CD4-positive, alpha-beta T cell (primary cell): ENCODE results near the gene ACACA. TPM values are rescaled to one million over a fixed set of nuclear protein-coding genes. Genes with fewer than 3 reads are reported as not detected.

ENCODE experiments used
- ATAC-seq: fragments of 200-7000 bp; cut with Tn5 transposase; one replicate; pipeline ENCODE4 v1.10.0; 2022; ENCODE audit warnings: mild to moderate bottlenecking; ENCODE audit not compliant: poor library complexity
- CTCF ChIA-PET: fragments of 350-600 bp; sonication (Branson Sonifier 250); formaldehyde crosslinking; loops from one replicate; lab custom pipeline; 2021; ENCODE audit warnings: antibody characterized with exemption, inconsistent platforms; lab: Charles Lee
- POLR2A ChIA-PET: fragments of 350-600 bp; sonication (Branson Sonifier 250); formaldehyde crosslinking; loops from one replicate; lab custom pipeline; 2021; ENCODE audit warnings: antibody characterized with exemption, inconsistent platforms; lab: Charles Lee
- DNase-seq, 14 experiments: peaks; one replicate each; pipeline ENCODE4 v3.0.0-alpha.2; 2013 to 2020; ENCODE audit warnings: mixed read lengths in 2 of 14
- H3K27ac ChIP-seq, 2 donors: one replicate each; pipeline versions ENCODE4 v1.5.1 to v1.7.0; 2013; ENCODE audit warnings: low read length in 2 of 2, low read depth in 1 of 2, mild to moderate bottlenecking in 1 of 2
- H3K27me3 ChIP-seq, 2 experiments: 1 replicate in 1 of 2; 2 replicates in 1 of 2; pipeline versions ENCODE4 v1.6.1 to v1.7.0; 2013; ENCODE audit warnings: low read length in 2 of 2, control low read depth in 1 of 2, mild to moderate bottlenecking in 1 of 2, moderate library complexity in 1 of 2; ENCODE audit not compliant: insufficient read depth in 2 of 2, control insufficient read depth in 1 of 2
- H3K36me3 ChIP-seq: one replicate; pipeline ENCODE4 v1.6.1; 2013; ENCODE audit warnings: low read length, control low read depth; ENCODE audit not compliant: insufficient read depth
- H3K4me1 ChIP-seq: one replicate; pipeline ENCODE4 v1.6.1; 2013; ENCODE audit warnings: low read length, control low read depth; ENCODE audit not compliant: insufficient read depth
- H3K4me3 ChIP-seq: one replicate; pipeline ENCODE4 v1.5.1; 2013; ENCODE audit warnings: mild to moderate bottlenecking, low read length, moderate library complexity
- H3K9me3 ChIP-seq, 2 experiments: 1 replicate in 1 of 2; 2 replicates in 1 of 2; pipeline versions ENCODE4 v1.6.1 to v1.7.0; 2013; ENCODE audit warnings: low read length in 2 of 2, mild to moderate bottlenecking in 2 of 2, control low read depth in 1 of 2, moderate library complexity in 1 of 2; ENCODE audit not compliant: control insufficient read depth in 1 of 2, insufficient read depth in 1 of 2
- H3K27ac Mint-ChIP-seq: one replicate; pipeline ENCODE4 v1.8.0; 2020; ENCODE audit warnings: mixed read lengths
- H3K27me3 Mint-ChIP-seq: one replicate; pipeline ENCODE4 v1.8.0; 2021; ENCODE audit warnings: mixed read lengths
- H3K36me3 Mint-ChIP-seq: one replicate; pipeline ENCODE4 v1.8.0; 2021; ENCODE audit warnings: low read depth, mixed read lengths
- H3K4me1 Mint-ChIP-seq: one replicate; pipeline ENCODE4 v1.8.0; 2021; ENCODE audit warnings: low read depth, mixed read lengths
- H3K4me3 Mint-ChIP-seq: one replicate; pipeline ENCODE4 v1.8.0; 2020; ENCODE audit warnings: mild to moderate bottlenecking, mixed read lengths
- H3K9me3 Mint-ChIP-seq: one replicate; pipeline ENCODE4 v1.8.0; 2020; ENCODE audit warnings: mixed read lengths
- intact Hi-C, 2 experiments: fragments of 100-400 bp; cut with DNase I in 1 of 2; cut with micrococcal nuclease in 1 of 2; formaldehyde crosslinking; loops; one replicate each; pipeline versions ENCODE4 v1.15.1 to v1.9.0; 2023 to 2025; cut with DNase I, micrococcal nuclease
- total RNA-seq, 174 experiments: library from RNA in 2 of 174; stranded (reverse) in 2 of 174; gene quantifications; one replicate each; pipeline ENCODE4 v1.2.3 and lab custom pipeline; 2021 to 2026
- TF ChIP-seq, protein P1 (sequence below): fragments of 200-600 bp; IDR thresholded peaks from one replicate; pipeline ENCODE4 v1.8.0; 2022; ENCODE audit warnings: antibody characterized with exemption, mild to moderate bottlenecking

Gene ACACA
- total RNA-seq, 2 experiments from 2014 or later = 26.0 to 28.9 TPM

DNA sequence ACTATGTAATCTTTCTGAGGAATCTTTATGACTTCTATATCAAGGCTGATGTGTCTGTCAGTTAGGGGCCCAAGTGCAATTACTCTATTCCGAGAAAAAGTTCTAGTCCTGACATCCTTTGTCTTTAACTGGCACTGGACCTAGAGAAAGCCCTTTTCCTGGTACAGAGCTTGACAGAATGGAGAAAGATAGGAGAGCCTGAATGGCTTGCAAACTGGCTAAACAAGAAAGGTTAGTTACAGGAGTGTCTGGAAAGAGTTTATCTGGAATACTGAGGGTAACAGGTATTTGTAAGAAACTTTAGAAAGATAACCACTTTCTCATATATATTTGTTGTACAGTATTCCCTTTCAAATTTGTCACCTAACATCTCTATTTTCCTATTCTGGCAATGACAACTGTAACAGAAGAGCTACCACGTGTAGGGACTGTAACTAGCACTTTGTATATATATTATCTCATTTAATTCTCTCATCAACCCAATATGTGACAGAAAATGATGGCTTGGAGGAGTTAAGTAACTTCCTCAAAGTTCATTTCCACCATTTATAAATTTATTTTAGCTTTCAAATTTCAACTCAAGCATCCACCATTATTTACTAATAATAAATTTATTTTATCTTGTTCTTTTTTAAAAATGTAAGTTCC, 128.3 kb downstream of the ACACA start:
- peaks cover 75% of the 10 kb centered on the region for H3K36me3 Mint-ChIP-seq
- peaks cover 23% of the 10 kb centered on the region for H3K36me3 ChIP-seq
- no peaks in the 10 kb centered on the region for H3K4me1 ChIP-seq
- POLR2A ChIA-PET = no interaction called here
- CTCF ChIA-PET = interaction anchor here (0.6 kb wide), 1 partner anchor 1708 kb away, joined by 4 read pairs; no protein-coding TSS in a partner anchor
- no peak overlapping the region for H3K27ac ChIP-seq
- H3K27me3 ChIP-seq = no peaks in the 10 kb centered on the region
- no peaks in the 10 kb centered on the region for H3K9me3 Mint-ChIP-seq
- H3K4me3 Mint-ChIP-seq = no peak overlapping the region
- H3K4me3 ChIP-seq = no peak overlapping the region
- TF ChIP-seq, protein P1, sequence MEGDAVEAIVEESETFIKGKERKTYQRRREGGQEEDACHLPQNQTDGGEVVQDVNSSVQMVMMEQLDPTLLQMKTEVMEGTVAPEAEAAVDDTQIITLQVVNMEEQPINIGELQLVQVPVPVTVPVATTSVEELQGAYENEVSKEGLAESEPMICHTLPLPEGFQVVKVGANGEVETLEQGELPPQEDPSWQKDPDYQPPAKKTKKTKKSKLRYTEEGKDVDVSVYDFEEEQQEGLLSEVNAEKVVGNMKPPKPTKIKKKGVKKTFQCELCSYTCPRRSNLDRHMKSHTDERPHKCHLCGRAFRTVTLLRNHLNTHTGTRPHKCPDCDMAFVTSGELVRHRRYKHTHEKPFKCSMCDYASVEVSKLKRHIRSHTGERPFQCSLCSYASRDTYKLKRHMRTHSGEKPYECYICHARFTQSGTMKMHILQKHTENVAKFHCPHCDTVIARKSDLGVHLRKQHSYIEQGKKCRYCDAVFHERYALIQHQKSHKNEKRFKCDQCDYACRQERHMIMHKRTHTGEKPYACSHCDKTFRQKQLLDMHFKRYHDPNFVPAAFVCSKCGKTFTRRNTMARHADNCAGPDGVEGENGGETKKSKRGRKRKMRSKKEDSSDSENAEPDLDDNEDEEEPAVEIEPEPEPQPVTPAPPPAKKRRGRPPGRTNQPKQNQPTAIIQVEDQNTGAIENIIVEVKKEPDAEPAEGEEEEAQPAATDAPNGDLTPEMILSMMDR = no peak
- H3K27me3 Mint-ChIP-seq = no peaks in the 10 kb centered on the region
- H3K4me1 Mint-ChIP-seq = no peaks in the 10 kb centered on the region
- ATAC-seq = no peak
- no peaks in the 10 kb centered on the region for H3K9me3 ChIP-seq
- intact Hi-C loops = no loop called here
- H3K27ac Mint-ChIP-seq = no peak overlapping the region
- no peak for DNase-seq

DNA sequence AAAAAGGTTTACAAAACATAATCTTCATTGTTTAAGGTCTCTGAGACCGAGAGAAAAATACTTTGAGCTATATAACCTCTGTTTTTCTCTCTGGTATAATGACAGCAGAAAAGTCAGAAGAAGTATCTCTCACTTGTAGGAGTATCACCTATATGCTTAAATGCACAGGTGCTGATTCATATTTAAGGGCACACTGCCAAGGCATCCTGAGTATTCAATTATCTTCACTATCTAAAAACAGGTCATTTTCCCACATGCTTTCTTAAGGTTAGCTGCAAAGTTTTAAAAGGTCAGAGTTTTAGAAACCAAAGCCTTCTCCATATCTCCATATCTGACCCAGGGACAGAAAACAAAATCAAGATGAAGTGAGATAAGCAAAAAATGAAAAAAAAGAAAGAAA, 130.2 kb downstream of the ACACA start:
- CTCF ChIA-PET = no interaction called here
- Mint-ChIP-seq H3K36me3 (peaks cover 60% of the 10 kb centered on the region), H3K27me3 (no peaks in the 10 kb centered on the region), H3K27ac (no peak overlapping the region), H3K9me3 (no peaks in the 10 kb centered on the region), H3K4me1 (no peaks in the 10 kb centered on the region), H3K4me3 (no peak overlapping the region)
- no peaks in the 10 kb centered on the region for H3K4me1 ChIP-seq
- no peaks in the 10 kb centered on the region for H3K9me3 ChIP-seq
- peaks cover 18% of the 10 kb centered on the region for H3K36me3 ChIP-seq
- intact Hi-C loops = no loop called here
- H3K27ac ChIP-seq = no peak overlapping the region
- H3K4me3 ChIP-seq = no peak overlapping the region
- ATAC-seq (no peak), DNase-seq (no peak)
- H3K27me3 ChIP-seq = no peaks in the 10 kb centered on the region
- TF ChIP-seq, protein P1 = no peak
- POLR2A ChIA-PET = no interaction called here

DNA sequence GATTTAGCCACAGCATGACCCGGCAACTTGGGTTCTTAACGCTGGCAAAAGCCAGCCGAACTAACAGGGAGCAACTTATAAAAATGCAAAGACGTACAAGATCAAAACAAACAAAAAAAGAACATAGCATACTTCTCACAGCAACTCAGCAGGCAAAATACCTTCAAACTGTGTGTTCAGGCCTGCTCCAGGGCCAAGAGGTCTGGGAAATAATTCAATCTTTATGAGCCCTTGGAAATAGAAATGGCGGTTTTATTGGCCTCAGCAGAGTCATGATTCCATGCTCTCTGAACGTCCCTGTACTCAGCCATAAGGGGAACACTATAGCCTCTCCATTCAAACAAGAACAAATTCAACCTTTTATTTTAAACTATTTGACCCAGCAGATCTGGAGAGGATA, 132.2 kb downstream of the ACACA start:
- no peaks in the 10 kb centered on the region for H3K4me1 Mint-ChIP-seq
- intact Hi-C loops = no loop called here
- Histone ChIP-seq H3K27ac (no peak overlapping the region), H3K36me3 (peaks cover 22% of the 10 kb centered on the region), H3K9me3 (no peaks in the 10 kb centered on the region), H3K4me1 (no peaks in the 10 kb centered on the region), H3K27me3 (no peaks in the 10 kb centered on the region), H3K4me3 (no peak overlapping the region)
- H3K27ac Mint-ChIP-seq = no peak overlapping the region
- H3K36me3 Mint-ChIP-seq = peaks cover 68% of the 10 kb centered on the region
- TF ChIP-seq, protein P1 = no peak
- DNase-seq = no peak
- H3K4me3 Mint-ChIP-seq = no peak overlapping the region
- CTCF ChIA-PET = no interaction called here
- no peaks in the 10 kb centered on the region for H3K27me3 Mint-ChIP-seq
- no peaks in the 10 kb centered on the region for H3K9me3 Mint-ChIP-seq
- POLR2A ChIA-PET = no interaction called here
- no peak for ATAC-seq
